ENCODE results near the gene PIR. TPM values are rescaled to one million over a fixed set of nuclear protein-coding genes. Genes with fewer than 3 reads are reported as not detected.

The PIR gene
- total RNA-seq, 1 donor from 2014 or later: 28.8 TPM

DNA sequence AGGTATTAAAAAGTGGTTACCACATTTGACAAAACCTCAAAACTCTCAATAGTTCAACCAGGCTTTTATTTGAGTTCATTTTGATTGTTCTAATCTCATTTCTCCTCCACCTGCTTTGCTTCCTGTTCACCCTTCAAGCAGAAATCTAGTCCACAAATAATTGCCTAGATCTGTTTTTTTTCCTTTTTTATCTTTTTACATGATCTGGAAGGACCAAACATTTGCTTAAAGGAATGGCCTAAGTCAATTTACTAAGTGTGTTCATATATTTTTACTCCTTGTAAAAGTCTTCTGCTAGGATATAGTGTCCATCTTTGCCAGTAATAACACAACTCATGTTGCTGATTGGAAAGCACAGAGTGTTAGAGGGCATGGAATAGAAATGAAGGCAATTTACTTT lies 82.7 kb downstream of the PIR start:
- no peak for DNase-seq (ENCODE audit: low spot score in 2 of 2, unreplicated experiment in 2 of 2)
- Mint-ChIP-seq H3K36me3 (no peaks in the 10 kb centered on the region), H3K27me3 (ENCODE audit: low read depth) (no peaks in the 10 kb centered on the region), H3K27ac (no peak overlapping the region), H3K4me1 (peaks cover 10% of the 10 kb centered on the region), H3K4me3 (no peak overlapping the region), H3K9me3 (no peaks in the 10 kb centered on the region)
- TF ChIP-seq, protein P1, sequence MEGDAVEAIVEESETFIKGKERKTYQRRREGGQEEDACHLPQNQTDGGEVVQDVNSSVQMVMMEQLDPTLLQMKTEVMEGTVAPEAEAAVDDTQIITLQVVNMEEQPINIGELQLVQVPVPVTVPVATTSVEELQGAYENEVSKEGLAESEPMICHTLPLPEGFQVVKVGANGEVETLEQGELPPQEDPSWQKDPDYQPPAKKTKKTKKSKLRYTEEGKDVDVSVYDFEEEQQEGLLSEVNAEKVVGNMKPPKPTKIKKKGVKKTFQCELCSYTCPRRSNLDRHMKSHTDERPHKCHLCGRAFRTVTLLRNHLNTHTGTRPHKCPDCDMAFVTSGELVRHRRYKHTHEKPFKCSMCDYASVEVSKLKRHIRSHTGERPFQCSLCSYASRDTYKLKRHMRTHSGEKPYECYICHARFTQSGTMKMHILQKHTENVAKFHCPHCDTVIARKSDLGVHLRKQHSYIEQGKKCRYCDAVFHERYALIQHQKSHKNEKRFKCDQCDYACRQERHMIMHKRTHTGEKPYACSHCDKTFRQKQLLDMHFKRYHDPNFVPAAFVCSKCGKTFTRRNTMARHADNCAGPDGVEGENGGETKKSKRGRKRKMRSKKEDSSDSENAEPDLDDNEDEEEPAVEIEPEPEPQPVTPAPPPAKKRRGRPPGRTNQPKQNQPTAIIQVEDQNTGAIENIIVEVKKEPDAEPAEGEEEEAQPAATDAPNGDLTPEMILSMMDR (IDR thresholded peaks at IDR 0.05; ENCODE audit: unreplicated experiment): no peak

DNA sequence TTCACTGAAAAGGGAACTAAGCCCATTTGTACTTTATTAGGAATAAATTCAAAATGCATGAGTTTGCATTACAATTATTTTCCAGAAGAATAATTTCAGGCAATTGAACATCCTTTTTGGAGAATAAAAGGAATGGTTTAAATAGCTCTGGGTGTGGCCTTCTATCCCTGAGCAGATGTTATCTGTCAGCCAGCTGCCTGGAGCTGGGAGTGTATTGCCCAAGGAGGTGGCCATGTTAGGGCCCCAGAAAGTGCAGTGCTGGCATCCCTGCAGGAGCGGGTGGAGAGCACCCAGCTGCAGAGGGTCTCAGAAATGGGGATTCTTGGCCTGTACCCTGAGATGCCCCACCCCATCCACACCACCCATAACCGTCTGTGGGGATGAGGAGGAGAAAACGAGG lies 87.3 kb downstream of the PIR start:
- H3K9me3 Mint-ChIP-seq: no peaks in the 10 kb centered on the region
- H3K27me3 Mint-ChIP-seq (ENCODE audit: low read depth): no peaks in the 10 kb centered on the region
- TF ChIP-seq, protein P1 (IDR thresholded peaks at IDR 0.05; ENCODE audit: unreplicated experiment): no peak
- DNase-seq (ENCODE audit: low spot score in 2 of 2, unreplicated experiment in 2 of 2): no peak
- H3K36me3 Mint-ChIP-seq: no peaks in the 10 kb centered on the region
- no peak overlapping the region for H3K27ac Mint-ChIP-seq
- no peak overlapping the region for H3K4me3 Mint-ChIP-seq
- peaks cover 15% of the 10 kb centered on the region for H3K4me1 Mint-ChIP-seq

DNA sequence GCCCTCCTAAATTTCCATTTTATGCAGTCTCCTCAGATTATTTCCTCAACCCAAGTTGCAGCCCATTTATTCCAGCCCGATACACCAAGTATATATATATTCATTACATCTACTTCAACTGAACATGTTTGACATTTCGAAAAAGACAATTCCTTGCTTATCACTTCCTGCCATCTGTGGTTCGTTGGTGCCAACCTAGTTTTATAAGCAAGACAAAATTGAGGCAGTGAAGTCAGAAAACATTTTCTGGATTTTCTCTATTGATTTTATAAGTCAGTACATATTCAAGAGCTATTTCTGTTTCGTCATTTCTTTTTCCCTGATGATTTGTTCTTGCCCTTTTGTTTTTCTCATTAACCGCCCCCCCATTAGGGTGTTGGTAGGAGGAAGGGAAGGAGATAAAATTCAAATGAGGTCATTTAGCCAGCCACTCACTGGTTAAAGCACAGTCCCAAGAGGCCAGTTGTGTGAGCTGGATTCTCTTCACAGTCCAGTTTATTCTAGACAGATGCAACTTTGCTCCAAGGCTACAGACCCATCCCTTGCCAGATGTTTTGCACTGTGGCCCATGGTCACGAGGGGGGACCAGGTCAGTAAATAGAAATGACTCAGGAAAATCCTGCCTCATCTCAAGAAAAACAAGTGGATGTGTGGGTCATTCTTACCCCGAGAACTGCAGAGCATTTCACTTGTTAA lies 88.6 kb downstream of the PIR start:
- no peak for DNase-seq (ENCODE audit: low spot score in 2 of 2, unreplicated experiment in 2 of 2)
- Mint-ChIP-seq H3K9me3 (peaks cover 5% of the 10 kb centered on the region), H3K27me3 (ENCODE audit: low read depth) (no peaks in the 10 kb centered on the region), H3K4me1 (peaks cover 8% of the 10 kb centered on the region), H3K4me3 (no peak overlapping the region), H3K36me3 (peaks cover 3% of the 10 kb centered on the region), H3K27ac (no peak overlapping the region)
- TF ChIP-seq, protein P1 (IDR thresholded peaks at IDR 0.05; ENCODE audit: unreplicated experiment): no peak

DNA sequence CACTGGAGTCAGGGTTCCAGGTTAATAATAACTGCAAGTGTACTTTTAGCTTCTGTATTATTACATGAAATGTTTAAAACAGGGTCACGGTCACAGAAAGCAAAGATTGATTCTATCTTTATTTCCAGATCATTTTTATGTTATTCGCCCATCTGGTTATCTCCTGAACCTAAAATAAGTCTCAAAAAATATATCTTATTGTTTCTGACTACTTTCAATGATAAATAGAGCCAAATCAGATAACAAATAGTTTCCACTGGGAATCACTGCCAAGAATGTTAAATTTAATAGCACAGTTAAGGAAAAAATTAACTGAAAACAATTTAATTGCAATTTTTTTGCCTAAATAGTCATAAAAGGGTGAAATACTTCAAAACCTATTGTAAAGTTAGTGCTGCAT lies 91.8 kb downstream of the PIR start:
- peaks cover 8% of the 10 kb centered on the region for H3K4me1 Mint-ChIP-seq
- H3K27me3 Mint-ChIP-seq (ENCODE audit: low read depth): no peaks in the 10 kb centered on the region
- no peak for DNase-seq (ENCODE audit: low spot score in 2 of 2, unreplicated experiment in 2 of 2)
- no peak overlapping the region for H3K27ac Mint-ChIP-seq
- TF ChIP-seq, protein P1 (IDR thresholded peaks at IDR 0.05; ENCODE audit: unreplicated experiment): no peak
- H3K9me3 Mint-ChIP-seq: peaks cover 5% of the 10 kb centered on the region
- H3K4me3 Mint-ChIP-seq: no peak overlapping the region
- peaks cover 3% of the 10 kb centered on the region for H3K36me3 Mint-ChIP-seq

DNA sequence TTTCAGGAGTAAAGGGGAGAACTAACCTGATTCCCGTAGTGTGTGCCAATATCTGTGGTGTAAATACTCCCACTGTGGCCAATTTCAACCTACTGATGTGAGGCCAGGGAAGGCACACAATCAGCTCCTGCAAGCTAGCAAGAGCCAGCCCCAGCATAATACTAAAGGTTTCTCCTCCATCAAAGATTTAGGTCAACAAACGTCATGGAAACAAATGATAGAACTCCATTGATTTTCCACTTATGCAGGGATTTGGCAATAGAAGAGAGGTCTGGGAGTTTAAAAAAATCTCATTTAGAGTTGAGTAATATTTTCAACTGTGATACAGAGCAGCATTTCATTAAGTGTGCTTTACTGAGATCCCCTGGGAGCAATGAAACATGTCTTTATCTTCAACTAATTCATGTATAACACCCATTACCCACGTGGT lies 93.2 kb downstream of the PIR start:
- Mint-ChIP-seq H3K36me3 (peaks cover 3% of the 10 kb centered on the region), H3K4me1 (peaks cover 8% of the 10 kb centered on the region), H3K4me3 (no peak overlapping the region), H3K27ac (no peak overlapping the region), H3K27me3 (ENCODE audit: low read depth) (no peaks in the 10 kb centered on the region), H3K9me3 (peaks cover 5% of the 10 kb centered on the region)
- TF ChIP-seq, protein P1 (IDR thresholded peaks at IDR 0.05; ENCODE audit: unreplicated experiment): no peak
- DNase-seq (ENCODE audit: low spot score in 2 of 2, unreplicated experiment in 2 of 2): no peak
